ENCODE data around the gene C6orf15. TPM values are rescaled to one million over a fixed set of nuclear protein-coding genes. Genes with fewer than 3 reads are reported as not detected.

Gene C6orf15
- total and polyA plus RNA-seq, 2 of the 8 experiments (the other 6 are each of a cell fraction or from before 2014, with no cell fraction given) = not detected

DNA sequence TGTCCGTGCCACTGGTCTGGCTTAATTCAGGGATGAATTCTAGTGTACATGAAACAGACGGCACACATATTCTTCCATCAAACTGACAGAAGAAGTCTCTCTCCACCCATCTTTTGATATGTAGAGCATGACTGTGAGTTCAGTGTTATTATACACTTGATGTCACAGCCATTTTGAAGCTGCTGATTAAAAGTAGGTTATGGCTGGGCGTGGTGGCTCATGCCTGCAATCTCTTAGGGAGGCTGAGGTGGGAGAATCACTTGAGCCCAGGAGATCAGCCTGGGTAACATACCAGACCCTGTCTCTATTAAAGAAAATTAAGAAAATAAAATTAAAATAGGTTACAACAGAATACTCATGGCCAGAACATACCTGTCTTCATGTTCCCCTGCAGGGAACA is 20.7 kb downstream of the C6orf15 start:
- FAIRE-seq = no peak
- Histone ChIP-seq H3K79me2 (ENCODE audit: control insufficient read depth in 1 of 2, insufficient read depth in 2 of 2, low read length in 2 of 2) (no peaks in the 10 kb centered on the region), H3K27me3 (replicated peaks in 1 of 4; ENCODE audit: control insufficient read depth in 3 of 4, extremely low read depth in 1 of 4, insufficient read depth in 3 of 4, low read length in 3 of 4) (no peaks in the 10 kb centered on the region), H2AK5ac (ENCODE audit: low read depth, low read length) (no peak overlapping the region), H2BK5ac (ENCODE audit: low read depth, low read length) (no peak overlapping the region), H3K4me1 (replicated peaks in 1 of 4; ENCODE audit: control insufficient read depth in 3 of 4, insufficient read depth in 4 of 4, low read length in 3 of 4) (peaks cover 0 to 3% (median 0%) of the 10 kb centered on the region in 4 experiments; a peak in 3 of 7 replicates), H4K5ac (ENCODE audit: insufficient read length, low read depth, low read length) (no peak overlapping the region), H4K8ac (ENCODE audit: extremely low read depth, insufficient read depth, low read length) (no peak overlapping the region), H3K4me3 (ENCODE audit: extremely low read depth in 1 of 4, insufficient read depth in 2 of 4, low read depth in 3 of 4, low read length in 4 of 4) (no peak overlapping the region), H3K4me2 (ENCODE audit: insufficient read depth in 1 of 2, low read depth in 2 of 2, low read length in 2 of 2) (no peak overlapping the region), H2AFZ (ENCODE audit: low read length) (no peak overlapping the region), H2BK120ac (replicated peaks; ENCODE audit: low read depth, low read length) (no peak overlapping the region), H2BK12ac (ENCODE audit: low read depth, low read length) (no peak overlapping the region; the same call in 1 of the 2 replicates), H3K56ac (replicated peaks; ENCODE audit: insufficient read length, low read depth, low read length) (no peak overlapping the region), H3K79me1 (ENCODE audit: low read depth, low read length) (no peaks in the 10 kb centered on the region), H3K27ac (ENCODE audit: low read depth, low read length) (no peak overlapping the region), H3K23ac (ENCODE audit: insufficient read length) (no peak overlapping the region), H3K9me3 (ENCODE audit: insufficient read depth in 2 of 2, low read depth in 1 of 2, low read length in 1 of 2) (no peaks in the 10 kb centered on the region), H3K23me2 (ENCODE audit: low read depth, low read length) (no peaks in the 10 kb centered on the region), H4K20me1 (replicated peaks in 1 of 2; ENCODE audit: control insufficient read depth in 1 of 2, insufficient read depth in 2 of 2, low read length in 2 of 2) (no peaks in the 10 kb centered on the region), H3K4ac (replicated peaks; ENCODE audit: insufficient read length, low read depth, low read length) (no peak overlapping the region), H2BK20ac (ENCODE audit: low read length) (no peak overlapping the region), H3K18ac (ENCODE audit: extremely low read depth, low read length) (no peak overlapping the region), H3K9ac (replicated peaks in 1 of 4; ENCODE audit: extremely low read depth in 1 of 4, low read depth in 3 of 4, low read length in 3 of 4) (no peak overlapping the region), H3K14ac (ENCODE audit: insufficient read length) (no peak overlapping the region), H3K36me3 (ENCODE audit: control insufficient read depth in 2 of 4, insufficient read depth in 4 of 4, low read length in 3 of 4) (no peaks in the 10 kb centered on the region), H4K91ac (replicated peaks; ENCODE audit: insufficient read length, low read length) (no peak overlapping the region), H2BK15ac (ENCODE audit: low read length) (no peak overlapping the region)
- TF ChIP-seq RXRA (IDR thresholded peaks at IDR 0.05; ENCODE audit: insufficient read depth, low read depth, low read length) = no peak
- TF ChIP-seq MAFK (IDR thresholded peaks at IDR 0.05; ENCODE audit: low read depth, low read length) = no peak
- TF ChIP-seq, protein P1, sequence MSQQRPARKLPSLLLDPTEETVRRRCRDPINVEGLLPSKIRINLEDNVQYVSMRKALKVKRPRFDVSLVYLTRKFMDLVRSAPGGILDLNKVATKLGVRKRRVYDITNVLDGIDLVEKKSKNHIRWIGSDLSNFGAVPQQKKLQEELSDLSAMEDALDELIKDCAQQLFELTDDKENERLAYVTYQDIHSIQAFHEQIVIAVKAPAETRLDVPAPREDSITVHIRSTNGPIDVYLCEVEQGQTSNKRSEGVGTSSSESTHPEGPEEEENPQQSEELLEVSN (IDR thresholded peaks at IDR 0.05) = no peak
- TF ChIP-seq CHD2 (IDR thresholded peaks at IDR 0.05; ENCODE audit: low read length) = no peak
- TF ChIP-seq GABPA (IDR thresholded peaks at IDR 0.05; ENCODE audit: borderline replicate concordance, insufficient read depth, low read length) = no peak
- TF ChIP-seq ASH2L (IDR thresholded peaks at IDR 0.05; ENCODE audit: low read length) = no peak
- TF ChIP-seq, protein P2, sequence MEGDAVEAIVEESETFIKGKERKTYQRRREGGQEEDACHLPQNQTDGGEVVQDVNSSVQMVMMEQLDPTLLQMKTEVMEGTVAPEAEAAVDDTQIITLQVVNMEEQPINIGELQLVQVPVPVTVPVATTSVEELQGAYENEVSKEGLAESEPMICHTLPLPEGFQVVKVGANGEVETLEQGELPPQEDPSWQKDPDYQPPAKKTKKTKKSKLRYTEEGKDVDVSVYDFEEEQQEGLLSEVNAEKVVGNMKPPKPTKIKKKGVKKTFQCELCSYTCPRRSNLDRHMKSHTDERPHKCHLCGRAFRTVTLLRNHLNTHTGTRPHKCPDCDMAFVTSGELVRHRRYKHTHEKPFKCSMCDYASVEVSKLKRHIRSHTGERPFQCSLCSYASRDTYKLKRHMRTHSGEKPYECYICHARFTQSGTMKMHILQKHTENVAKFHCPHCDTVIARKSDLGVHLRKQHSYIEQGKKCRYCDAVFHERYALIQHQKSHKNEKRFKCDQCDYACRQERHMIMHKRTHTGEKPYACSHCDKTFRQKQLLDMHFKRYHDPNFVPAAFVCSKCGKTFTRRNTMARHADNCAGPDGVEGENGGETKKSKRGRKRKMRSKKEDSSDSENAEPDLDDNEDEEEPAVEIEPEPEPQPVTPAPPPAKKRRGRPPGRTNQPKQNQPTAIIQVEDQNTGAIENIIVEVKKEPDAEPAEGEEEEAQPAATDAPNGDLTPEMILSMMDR (IDR thresholded peaks at IDR 0.05; ENCODE audit: control extremely low read depth in 1 of 3, insufficient read depth in 1 of 3, low read depth in 1 of 3, low read length in 3 of 3) = no peak
- ChIA-PET CTCF (ENCODE audit: partially characterized antibody) (interaction anchor here (0.6 to 3.4 kb wide), 13 partner anchors 11 to 307 kb away, joined by 3 to 16 read pairs (median 6); partner anchors contain the start of gene VARS2), POLR2A (ENCODE audit: partially characterized antibody) (interaction anchor here (1.2 to 1.4 kb wide), 2 partner anchors 19 to 184 kb away, joined by 3 to 5 read pairs; partner anchors contain the start of gene GTF2H4)
- DNase-seq (ENCODE audit: low read depth in 1 of 2, low spot score in 2 of 2) = no peak
- WGBS, 2 experiments (ENCODE audit: extremely low coverage in 1 of 2, insufficient coverage in 1 of 2, insufficient read length in 1 of 2, insufficient replicate concordance in 2 of 2, low coverage in 1 of 2, low lambda C conversion rate in 2 of 2, missing lambda C conversion rate in 1 of 2) = 29% methylated on average over 3 of the region's 3 CpGs; no CpG with 5 or more reads in 1 of the 2 experiments

Measured in H1 (cell line).